Nephron progenitor cell (in vitro differentiated cells): ENCODE results near the gene JARID2.
A peak's percentile ranks its signal among the peaks of the same experiment; 100 is the strongest.

ENCODE experiments used
- DNase-seq: peaks from one replicate; pipeline ENCODE4 v3.0.0; 2021
- H3K27ac Mint-ChIP-seq: 2 replicates; pipeline ENCODE4 v1.8.0; 2021; ENCODE audit warnings: mild to moderate bottlenecking, moderate library complexity, mixed read lengths
- H3K27me3 Mint-ChIP-seq: 2 replicates; pipeline ENCODE4 v1.8.0; 2021; ENCODE audit warnings: mild to moderate bottlenecking, low read depth, mixed read lengths; ENCODE audit not compliant: poor library complexity
- H3K36me3 Mint-ChIP-seq: 2 replicates; pipeline ENCODE4 v1.8.0; 2021; ENCODE audit warnings: low read depth, mixed read lengths
- H3K4me1 Mint-ChIP-seq: 2 replicates; pipeline ENCODE4 v1.8.0; 2021; ENCODE audit warnings: mixed read lengths
- H3K4me3 Mint-ChIP-seq: 2 replicates; pipeline ENCODE4 v1.8.0; 2021; ENCODE audit warnings: mild to moderate bottlenecking, moderate library complexity, mixed read lengths
- H3K9me3 Mint-ChIP-seq: 2 replicates; pipeline ENCODE4 v1.8.0; 2021; ENCODE audit warnings: mild to moderate bottlenecking, moderate library complexity, mixed read lengths
- TF ChIP-seq, protein P1 (sequence below): fragments of 200-600 bp; sonication (generic); IDR thresholded peaks from 2 replicates; pipeline ENCODE4 v1.5.0; 2021; ENCODE audit warnings: antibody characterized with exemption

Gene JARID2

DNA sequence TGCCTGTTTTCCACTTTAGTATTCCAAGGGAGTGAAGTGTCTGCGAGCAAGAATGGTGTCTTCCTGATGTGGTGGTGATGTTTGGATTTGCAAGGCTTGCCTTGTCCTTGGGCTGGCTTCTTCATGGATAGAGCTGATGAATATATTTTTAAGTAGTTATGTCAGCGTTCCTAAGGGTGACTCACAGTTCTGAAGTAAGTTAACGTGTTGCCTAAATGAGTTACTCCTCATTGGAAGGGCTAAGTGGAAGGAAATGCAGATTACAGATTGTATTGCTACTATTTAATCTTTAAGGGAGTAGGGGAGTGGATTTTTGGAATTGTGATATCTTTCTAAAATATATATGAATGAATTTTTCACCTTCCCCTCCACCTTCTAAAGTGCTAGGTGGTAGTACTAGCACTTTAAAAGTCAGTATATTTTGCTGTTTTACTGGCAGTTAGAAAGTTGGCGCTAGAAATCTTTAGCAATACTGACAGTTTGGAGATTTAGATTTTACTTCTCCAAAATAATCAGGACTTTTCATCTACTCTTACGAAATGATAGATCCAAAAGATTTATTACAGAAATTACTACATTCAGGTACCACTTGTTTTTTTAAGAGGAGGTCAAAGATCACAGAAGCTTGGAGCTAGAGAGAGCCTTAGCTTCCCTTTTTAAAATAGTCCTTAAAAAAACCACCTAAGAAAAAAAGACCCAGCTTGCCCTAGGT lies 197.4 kb downstream of the JARID2 start:
- H3K27ac Mint-ChIP-seq, result no peak overlapping the region

DNA sequence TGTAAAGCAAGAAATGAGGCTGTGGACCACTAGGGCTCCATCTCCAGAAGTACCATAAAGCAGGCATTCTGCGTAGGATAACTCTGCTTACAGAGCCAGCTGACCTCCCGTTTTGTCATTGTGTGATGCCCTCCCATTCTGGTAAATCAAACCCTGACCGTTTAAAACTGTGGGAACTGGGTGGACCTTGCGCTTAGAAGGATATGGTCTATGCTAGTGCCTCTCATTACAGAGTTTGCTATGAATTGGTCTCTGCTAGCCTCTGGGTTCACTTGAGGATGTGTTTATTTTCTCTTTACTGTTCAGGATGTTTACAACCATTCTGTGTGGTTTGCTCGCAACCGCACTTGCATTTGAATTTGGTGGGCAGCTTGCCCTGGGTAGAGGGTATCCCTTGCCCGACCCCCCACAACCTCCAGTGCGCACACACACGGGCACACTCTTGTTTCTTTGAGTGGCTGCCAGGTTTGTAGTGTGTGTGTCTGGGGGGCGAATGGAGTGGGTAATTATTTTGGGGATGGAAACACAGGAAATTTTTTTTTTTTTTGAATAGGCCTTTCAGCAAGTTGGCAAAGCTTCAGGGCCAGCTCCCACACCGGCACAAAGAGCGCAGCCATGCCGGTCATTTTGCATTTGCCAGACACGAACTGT lies 198.3 kb downstream of the JARID2 start:
- TF ChIP-seq, protein P1, sequence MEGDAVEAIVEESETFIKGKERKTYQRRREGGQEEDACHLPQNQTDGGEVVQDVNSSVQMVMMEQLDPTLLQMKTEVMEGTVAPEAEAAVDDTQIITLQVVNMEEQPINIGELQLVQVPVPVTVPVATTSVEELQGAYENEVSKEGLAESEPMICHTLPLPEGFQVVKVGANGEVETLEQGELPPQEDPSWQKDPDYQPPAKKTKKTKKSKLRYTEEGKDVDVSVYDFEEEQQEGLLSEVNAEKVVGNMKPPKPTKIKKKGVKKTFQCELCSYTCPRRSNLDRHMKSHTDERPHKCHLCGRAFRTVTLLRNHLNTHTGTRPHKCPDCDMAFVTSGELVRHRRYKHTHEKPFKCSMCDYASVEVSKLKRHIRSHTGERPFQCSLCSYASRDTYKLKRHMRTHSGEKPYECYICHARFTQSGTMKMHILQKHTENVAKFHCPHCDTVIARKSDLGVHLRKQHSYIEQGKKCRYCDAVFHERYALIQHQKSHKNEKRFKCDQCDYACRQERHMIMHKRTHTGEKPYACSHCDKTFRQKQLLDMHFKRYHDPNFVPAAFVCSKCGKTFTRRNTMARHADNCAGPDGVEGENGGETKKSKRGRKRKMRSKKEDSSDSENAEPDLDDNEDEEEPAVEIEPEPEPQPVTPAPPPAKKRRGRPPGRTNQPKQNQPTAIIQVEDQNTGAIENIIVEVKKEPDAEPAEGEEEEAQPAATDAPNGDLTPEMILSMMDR, result no peak
- Mint-ChIP-seq H3K27ac (no peak overlapping the region), H3K36me3 (no peaks in the 10 kb centered on the region), H3K4me1 (peaks cover 97% of the 10 kb centered on the region), H3K9me3 (no peaks in the 10 kb centered on the region), H3K27me3 (peaks cover 3% of the 10 kb centered on the region), H3K4me3 (no peak overlapping the region)
- no peak for DNase-seq

More for the DNA sequence above, 197.4 kb downstream of the JARID2 start:
- DNase-seq, result no peak
- H3K27me3 Mint-ChIP-seq, result peaks cover 3% of the 10 kb centered on the region
- H3K4me1 Mint-ChIP-seq, result peaks cover 97% of the 10 kb centered on the region
- TF ChIP-seq, protein P1, result no peak
- no peaks in the 10 kb centered on the region for H3K9me3 Mint-ChIP-seq
- no peak overlapping the region for H3K4me3 Mint-ChIP-seq
- no peaks in the 10 kb centered on the region for H3K36me3 Mint-ChIP-seq

DNA sequence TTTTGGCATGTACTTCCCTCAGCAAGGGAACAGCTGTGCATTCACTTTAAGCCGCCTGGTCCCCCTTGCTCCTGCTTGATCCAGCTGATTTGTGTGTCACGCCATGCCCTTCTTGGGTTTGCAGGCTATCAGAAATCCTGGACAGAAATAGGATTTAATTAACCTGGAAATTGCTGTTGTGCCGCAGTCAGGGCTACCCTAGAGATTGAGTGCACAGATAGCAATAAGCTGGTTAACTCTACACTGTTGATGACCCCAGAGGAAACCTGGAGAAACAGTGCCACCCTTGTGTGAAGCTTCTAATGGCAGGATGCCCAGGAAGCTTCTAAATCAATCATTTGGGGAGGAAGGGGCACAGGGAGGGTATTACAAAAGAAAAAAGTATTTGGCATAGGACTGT lies 199.0 kb downstream of the JARID2 start:
- TF ChIP-seq, protein P1, result no peak
- no peak for DNase-seq
- Mint-ChIP-seq H3K27me3 (peaks cover 3% of the 10 kb centered on the region), H3K36me3 (peaks cover 4% of the 10 kb centered on the region), H3K9me3 (no peaks in the 10 kb centered on the region), H3K4me3 (no peak overlapping the region), H3K27ac (no peak overlapping the region), H3K4me1 (peaks cover 96% of the 10 kb centered on the region)

DNA sequence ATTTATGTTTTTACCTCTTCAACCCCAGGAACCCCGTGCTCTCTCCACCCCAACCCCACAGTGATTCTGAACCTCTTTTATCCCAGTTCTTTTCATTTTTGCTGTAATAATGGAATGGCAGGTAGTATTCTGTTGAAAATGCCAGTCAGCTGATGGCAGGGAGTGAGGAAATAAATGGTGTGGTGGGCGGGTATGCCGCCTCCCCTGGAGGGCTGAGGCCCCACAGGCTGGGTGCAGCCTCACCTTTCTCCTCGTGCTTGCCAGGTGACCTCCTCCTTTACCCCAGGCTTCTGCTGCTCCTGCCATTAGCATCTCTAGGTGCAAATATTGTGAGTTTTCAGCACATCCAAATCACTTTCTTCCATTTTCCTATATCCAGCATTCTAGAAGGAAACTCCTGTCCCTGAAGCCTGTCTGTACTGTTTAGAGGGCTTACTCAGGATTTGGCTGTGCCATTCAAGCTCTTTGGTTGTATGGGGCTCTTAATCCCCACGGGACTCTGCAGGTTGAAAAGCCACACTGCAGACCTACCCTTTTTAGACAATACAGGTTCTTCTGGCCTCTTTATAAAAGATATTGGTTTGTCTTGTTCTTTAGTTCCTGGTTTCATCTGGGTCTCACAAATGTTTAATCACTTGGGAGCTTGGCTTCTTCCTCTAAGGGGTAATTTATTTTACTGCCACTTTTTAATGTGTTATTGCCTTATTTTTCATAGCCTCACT lies 201.8 kb downstream of the JARID2 start:
- peaks cover 87% of the 10 kb centered on the region for H3K4me1 Mint-ChIP-seq
- H3K27me3 Mint-ChIP-seq, result peaks cover 3% of the 10 kb centered on the region
- TF ChIP-seq, protein P1, result no peak
- no peaks in the 10 kb centered on the region for H3K9me3 Mint-ChIP-seq
- peaks cover 8% of the 10 kb centered on the region for H3K36me3 Mint-ChIP-seq
- no peak for DNase-seq
- H3K4me3 Mint-ChIP-seq, result no peak overlapping the region
- H3K27ac Mint-ChIP-seq, result peak overlapping the region; percentile 34

DNA sequence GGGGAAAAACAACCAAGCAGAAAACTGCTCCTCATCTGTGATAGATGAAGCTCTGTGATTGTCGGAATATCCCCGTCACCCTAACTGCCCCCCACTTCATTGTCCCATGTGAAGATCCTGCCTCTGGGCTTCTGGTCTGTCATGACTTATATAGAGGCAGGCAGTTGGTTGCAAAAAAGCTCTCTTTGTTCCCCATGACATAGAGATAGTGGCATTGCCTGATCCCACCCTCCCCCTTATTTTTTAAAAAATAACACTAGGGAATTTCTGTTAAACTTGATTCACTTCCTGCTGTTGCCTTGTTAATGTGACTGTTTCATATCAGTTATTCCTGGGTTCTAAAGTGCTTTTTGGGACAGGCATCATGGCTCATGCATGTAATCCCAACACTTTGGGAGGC lies 203.1 kb downstream of the JARID2 start:
- Mint-ChIP-seq H3K9me3 (no peaks in the 10 kb centered on the region), H3K36me3 (peaks cover 22% of the 10 kb centered on the region), H3K4me1 (peaks cover 74% of the 10 kb centered on the region), H3K4me3 (no peak overlapping the region), H3K27ac (no peak overlapping the region), H3K27me3 (peaks cover 3% of the 10 kb centered on the region)
- TF ChIP-seq, protein P1, result no peak
- no peak for DNase-seq
